OCI-LY1 (cell line): ENCODE measurements around the gene ASCL2.

ENCODE experiments used
- H2AFZ ChIP-seq: fragments of 200-600 bp; sonication (generic), shearing (Covaris generic); 2 replicates; pipeline ENCODE4 v1.6.0; 2014; ENCODE audit warnings: antibody characterized with exemption, mild to moderate bottlenecking, low read length
- H3F3A ChIP-seq: fragments of 200-600 bp; sonication (generic), shearing (Covaris generic); 2 replicates; pipeline ENCODE4 v1.6.0; 2014; ENCODE audit warnings: mild to moderate bottlenecking, antibody characterized with exemption, low read length, moderate library complexity; ENCODE audit not compliant: insufficient read depth
- H3K27ac ChIP-seq: fragments of 200-600 bp; sonication (generic); 2 replicates; pipeline ENCODE4 v1.5.1; 2014; ENCODE audit warnings: low read length, mixed run types, mild to moderate bottlenecking, low read depth; ENCODE audit not compliant: poor library complexity, severe bottlenecking
- H3K27me3 ChIP-seq: fragments of 200-600 bp; sonication (generic); 2 replicates; pipeline ENCODE4 v1.6.0; 2014; ENCODE audit warnings: antibody characterized with exemption, mild to moderate bottlenecking, low read length, moderate library complexity; ENCODE audit not compliant: insufficient read depth
- H3K36me3 ChIP-seq: fragments of 200-600 bp; sonication (generic); 2 replicates; pipeline ENCODE4 v1.6.1; 2014; ENCODE audit warnings: mild to moderate bottlenecking, antibody characterized with exemption, low read length, moderate library complexity, mixed read lengths; ENCODE audit not compliant: insufficient read depth
- H3K4me1 ChIP-seq: fragments of 200-600 bp; sonication (generic); 2 replicates; pipeline ENCODE4 v1.5.1; 2014; ENCODE audit warnings: mild to moderate bottlenecking, low read length, moderate library complexity; ENCODE audit not compliant: insufficient read depth, severe bottlenecking
- H3K4me2 ChIP-seq: fragments of 200-600 bp; sonication (generic), shearing (Covaris generic); 2 replicates; pipeline ENCODE4 v1.6.1; 2014; ENCODE audit warnings: low read length
- H3K4me3 ChIP-seq: fragments of 200-600 bp; sonication (generic); 2 replicates; pipeline ENCODE4 v1.5.1; 2014; ENCODE audit warnings: low read length, low read depth, mild to moderate bottlenecking, mixed read lengths; ENCODE audit not compliant: poor library complexity, severe bottlenecking
- H3K79me2 ChIP-seq: fragments of 200-600 bp; shearing (Covaris generic); 2 replicates; pipeline ENCODE4 v1.6.1; 2016; ENCODE audit warnings: mixed run types, low read length, mixed read lengths; ENCODE audit not compliant: insufficient read depth
- H3K9ac ChIP-seq: fragments of 200-600 bp; sonication (generic), shearing (Covaris generic); 2 replicates; pipeline ENCODE4 v1.6.1; 2014; ENCODE audit warnings: mild to moderate bottlenecking, low read length, mixed read lengths
- H3K9me2 ChIP-seq: fragments of 200-600 bp; sonication (generic), shearing (Covaris generic); 2 replicates; pipeline ENCODE4 v1.6.1; 2014; ENCODE audit warnings: low read depth, mild to moderate bottlenecking, low read length, mixed read lengths
- H3K9me3 ChIP-seq: fragments of 200-600 bp; shearing (Covaris generic); 2 replicates; pipeline ENCODE4 v1.6.1; 2014; ENCODE audit warnings: low read length, mixed read lengths
- H4K20me1 ChIP-seq: fragments of 200-600 bp; sonication (generic), shearing (Covaris generic); 2 replicates; pipeline ENCODE4 v1.6.0; 2016; ENCODE audit warnings: mild to moderate bottlenecking, low read length; ENCODE audit not compliant: insufficient read depth
- CTCF ChIP-seq: fragments of 200-600 bp; sonication (generic), shearing (Covaris generic); IDR thresholded peaks from 2 replicates; pipeline ENCODE4 v1.5.1; 2017; ENCODE audit warnings: mild to moderate bottlenecking, antibody characterized with exemption, low read length, moderate library complexity, mixed read lengths
- EZH2 ChIP-seq: fragments of 200-600 bp; sonication (generic), shearing (Covaris generic); IDR thresholded peaks from 2 replicates; pipeline ENCODE4 v1.8.0; 2017; ENCODE audit warnings: borderline replicate concordance, mixed run types, mild to moderate bottlenecking, antibody characterized with exemption, low read length, moderate library complexity, mixed read lengths

The ASCL2 gene

GRCh38 chr11:2280208-2280607 is 9.8 kb upstream of the ASCL2 start:
- no peak overlapping the region for H2AFZ ChIP-seq

DNA sequence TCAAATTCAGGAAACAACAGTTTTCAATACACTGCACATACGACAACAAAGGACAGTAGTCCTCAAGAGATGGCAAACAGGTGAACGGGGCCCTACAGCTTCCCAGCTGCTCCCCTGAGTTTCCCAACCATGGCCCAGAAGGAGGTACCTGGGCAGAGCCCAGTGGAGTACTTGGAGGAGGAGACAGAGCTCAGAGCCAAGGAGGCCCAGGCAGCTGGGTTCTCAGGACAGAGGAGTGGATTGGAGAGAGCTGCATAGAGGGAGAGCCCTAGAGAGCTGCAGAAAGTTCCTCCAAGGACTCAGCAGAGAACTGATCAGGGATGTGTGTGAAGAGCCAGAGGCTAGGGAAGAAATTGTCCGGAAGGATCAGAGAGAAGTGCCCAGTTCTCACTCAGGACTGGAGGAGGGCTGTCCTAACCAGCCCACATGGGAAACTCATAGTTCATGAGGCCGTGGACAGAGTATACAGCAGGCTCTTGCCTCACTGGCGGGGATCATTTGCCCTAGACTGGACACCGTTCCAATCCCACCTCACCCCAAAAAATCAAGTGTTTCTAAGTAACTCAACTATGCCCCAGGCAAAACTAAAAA is 7.6 kb upstream of the ASCL2 start:
- H3K4me3 ChIP-seq: no peak overlapping the region
- H3F3A ChIP-seq: no peaks in the 10 kb centered on the region
- no peaks in the 10 kb centered on the region for H3K4me1 ChIP-seq
- H3K27me3 ChIP-seq: peaks cover 4% of the 10 kb centered on the region; the same call in 1 of the 2 replicates
- H3K36me3 ChIP-seq: no peaks in the 10 kb centered on the region
- no peak overlapping the region for H3K9ac ChIP-seq
- H3K79me2 ChIP-seq: no peaks in the 10 kb centered on the region
- no peaks in the 10 kb centered on the region for H4K20me1 ChIP-seq
- TF ChIP-seq CTCF (no peak), EZH2 (no peak)
- H3K27ac ChIP-seq: no peak overlapping the region
- H2AFZ ChIP-seq: no peak overlapping the region
- H3K9me3 ChIP-seq: no peaks in the 10 kb centered on the region
- H3K9me2 ChIP-seq: no peaks in the 10 kb centered on the region
- H3K4me2 ChIP-seq: no peak overlapping the region

More at GRCh38 chr11:2280208-2280607, 9.8 kb upstream of the ASCL2 start:
- no peaks in the 10 kb centered on the region for H4K20me1 ChIP-seq
- H3K4me1 ChIP-seq: no peaks in the 10 kb centered on the region
- peaks cover under 1% of the 10 kb centered on the region; the same call in 1 of the 2 replicates for H3K27me3 ChIP-seq
- H3K4me3 ChIP-seq: no peak overlapping the region
- no peaks in the 10 kb centered on the region for H3K36me3 ChIP-seq
- H3K4me2 ChIP-seq: no peak overlapping the region
- H3K9ac ChIP-seq: no peak overlapping the region
- H3K79me2 ChIP-seq: no peaks in the 10 kb centered on the region
- no peaks in the 10 kb centered on the region for H3K9me2 ChIP-seq
- no peak for TF ChIP-seq CTCF
- TF ChIP-seq EZH2: no peak
- no peak overlapping the region for H3K27ac ChIP-seq
- no peaks in the 10 kb centered on the region for H3F3A ChIP-seq
- H3K9me3 ChIP-seq: no peaks in the 10 kb centered on the region

- Histone ChIP-seq H4K20me1 (no peaks in the 10 kb centered on the region), H3K4me3 (no peak overlapping the region), H3K79me2 (no peaks in the 10 kb centered on the region), H3K36me3 (no peaks in the 10 kb centered on the region), H3K4me1 (no peaks in the 10 kb centered on the region), H3K4me2 (peak overlapping the region; percentile 15; the same call in 1 of the 2 replicates), H3K27ac (no peak overlapping the region), H3K27me3 (peaks cover 4% of the 10 kb centered on the region; the same call in 1 of the 2 replicates), H3F3A (no peaks in the 10 kb centered on the region), H3K9me2 (no peaks in the 10 kb centered on the region), H3K9me3 (no peaks in the 10 kb centered on the region), H2AFZ (no peak overlapping the region), H3K9ac (no peak overlapping the region)
- TF ChIP-seq CTCF (no peak), EZH2 (no peak)
Measured at GRCh38 chr11:2277008-2277346, 6.6 kb upstream of the ASCL2 start.
